ENCODE measurements around the gene NTN4.

Gene NTN4

DNA sequence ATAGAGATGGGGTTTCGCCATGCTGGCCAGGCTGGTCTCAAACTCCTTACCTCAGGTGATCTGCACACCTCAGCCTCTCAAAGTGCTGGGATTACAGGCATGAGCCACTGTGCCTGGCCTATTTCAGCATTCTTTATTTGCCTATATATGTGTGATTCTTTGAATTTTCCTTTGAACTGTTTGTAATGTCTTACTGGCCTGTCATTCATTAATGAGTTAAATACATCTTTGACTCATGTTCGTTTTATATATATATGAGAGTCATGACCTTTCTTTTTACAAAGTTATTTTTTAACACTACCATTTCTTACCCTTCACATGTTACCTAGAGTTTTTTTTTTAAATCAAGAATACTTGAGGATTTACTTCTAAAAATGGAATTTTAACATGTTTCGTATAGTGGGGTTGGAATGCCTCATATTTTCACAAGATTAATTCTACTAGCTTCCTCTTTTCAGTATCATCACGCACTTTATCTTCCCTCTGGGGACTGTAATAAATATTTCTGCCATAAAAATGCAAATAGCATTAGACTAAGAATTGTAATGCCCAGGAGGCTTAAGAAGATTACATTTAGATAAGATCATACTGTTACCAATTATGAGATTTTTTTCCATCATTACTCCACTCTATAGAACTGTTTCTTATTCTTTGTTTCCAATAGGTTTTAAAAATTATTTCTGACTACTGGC, 66.7 kb downstream of the NTN4 start:
- TF ChIP-seq EZH2 (IDR thresholded peaks at IDR 0.05; ENCODE audit: borderline replicate concordance, low read length), result no peak
- TF ChIP-seq CTCF (IDR thresholded peaks at IDR 0.05; ENCODE audit: low read length), result no peak
- Histone ChIP-seq H3K4me2 (ENCODE audit: low read length) (no peak overlapping the region), H3K27ac (ENCODE audit: low read depth, low read length, poor library complexity, severe bottlenecking) (no peak overlapping the region)

GRCh38 chr12:95721320-95721719, 69.2 kb downstream of the NTN4 start:
- TF ChIP-seq CTCF (IDR thresholded peaks at IDR 0.05; ENCODE audit: low read length) (no peak), EZH2 (IDR thresholded peaks at IDR 0.05; ENCODE audit: borderline replicate concordance, low read length) (no peak)
- Histone ChIP-seq H3K9ac (ENCODE audit: low read length) (no peak overlapping the region), H4K20me1 (ENCODE audit: insufficient read depth, low read length) (no peaks in the 10 kb centered on the region), H3K9me3 (ENCODE audit: low read length) (no peaks in the 10 kb centered on the region), H3K36me3 (ENCODE audit: insufficient read depth, low read length) (no peaks in the 10 kb centered on the region), H3F3A (ENCODE audit: insufficient read depth, low read length) (no peaks in the 10 kb centered on the region), H3K4me1 (ENCODE audit: insufficient read depth, low read length, severe bottlenecking) (no peaks in the 10 kb centered on the region), H3K4me3 (ENCODE audit: low read depth, low read length, poor library complexity, severe bottlenecking) (no peak overlapping the region), H3K79me2 (ENCODE audit: insufficient read depth, low read length) (no peaks in the 10 kb centered on the region), H3K9me2 (ENCODE audit: low read depth, low read length) (no peaks in the 10 kb centered on the region), H3K4me2 (ENCODE audit: low read length) (no peak overlapping the region), H2AFZ (ENCODE audit: low read length) (no peak overlapping the region), H3K27ac (ENCODE audit: low read depth, low read length, poor library complexity, severe bottlenecking) (no peak overlapping the region), H3K27me3 (ENCODE audit: insufficient read depth, low read length) (no peaks in the 10 kb centered on the region)

More for the DNA sequence above, 66.7 kb downstream of the NTN4 start:
- Histone ChIP-seq H2AFZ (ENCODE audit: low read length) (no peak overlapping the region), H3K27me3 (ENCODE audit: insufficient read depth, low read length) (no peaks in the 10 kb centered on the region), H3K4me3 (ENCODE audit: low read depth, low read length, poor library complexity, severe bottlenecking) (no peak overlapping the region), H3K4me1 (ENCODE audit: insufficient read depth, low read length, severe bottlenecking) (no peaks in the 10 kb centered on the region), H3K9ac (ENCODE audit: low read length) (no peak overlapping the region), H3K9me3 (ENCODE audit: low read length) (no peaks in the 10 kb centered on the region), H3K9me2 (ENCODE audit: low read depth, low read length) (no peaks in the 10 kb centered on the region), H3K79me2 (ENCODE audit: insufficient read depth, low read length) (no peaks in the 10 kb centered on the region), H3K36me3 (ENCODE audit: insufficient read depth, low read length) (no peaks in the 10 kb centered on the region), H4K20me1 (ENCODE audit: insufficient read depth, low read length) (no peaks in the 10 kb centered on the region), H3F3A (ENCODE audit: insufficient read depth, low read length) (no peaks in the 10 kb centered on the region)

DNA sequence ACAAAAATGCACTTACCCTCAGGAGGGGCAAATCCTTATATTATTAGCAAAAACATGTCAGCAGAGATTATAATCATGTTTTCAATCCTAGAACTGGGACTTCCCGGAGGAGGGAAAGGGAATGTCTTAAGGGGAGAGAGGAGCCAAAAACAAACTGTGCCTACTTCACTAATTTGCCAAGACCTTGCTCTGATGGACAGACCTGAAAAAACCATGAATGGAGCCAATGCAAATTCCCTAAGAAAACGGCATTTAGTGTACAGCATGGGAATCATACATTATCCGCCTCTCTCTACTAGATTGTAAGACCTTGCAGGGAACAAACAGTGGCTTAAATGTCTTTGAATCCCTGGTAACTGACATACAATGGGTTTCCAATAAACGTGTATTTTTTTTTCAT, 70.4 kb downstream of the NTN4 start:
- Histone ChIP-seq H3K9me2 (ENCODE audit: low read depth, low read length) (no peaks in the 10 kb centered on the region), H3K9me3 (ENCODE audit: low read length) (no peaks in the 10 kb centered on the region), H3K4me2 (ENCODE audit: low read length) (no peak overlapping the region), H3K79me2 (ENCODE audit: insufficient read depth, low read length) (no peaks in the 10 kb centered on the region), H3F3A (ENCODE audit: insufficient read depth, low read length) (no peaks in the 10 kb centered on the region), H3K27ac (ENCODE audit: low read depth, low read length, poor library complexity, severe bottlenecking) (no peak overlapping the region), H3K9ac (ENCODE audit: low read length) (no peak overlapping the region), H2AFZ (ENCODE audit: low read length) (no peak overlapping the region), H3K27me3 (ENCODE audit: insufficient read depth, low read length) (no peaks in the 10 kb centered on the region), H3K4me3 (ENCODE audit: low read depth, low read length, poor library complexity, severe bottlenecking) (no peak overlapping the region), H3K4me1 (ENCODE audit: insufficient read depth, low read length, severe bottlenecking) (no peaks in the 10 kb centered on the region), H3K36me3 (ENCODE audit: insufficient read depth, low read length) (no peaks in the 10 kb centered on the region), H4K20me1 (ENCODE audit: insufficient read depth, low read length) (no peaks in the 10 kb centered on the region)
- TF ChIP-seq CTCF (IDR thresholded peaks at IDR 0.05; ENCODE audit: low read length), result no peak

Measured in OCI-LY1 (cell line).